Stimulated activated CD4-positive, alpha-beta T cell treated with anti-CD3 and anti-CD28 coated beads, TNF-alpha, amount 100 ng/mL, for 4 hours (primary cell): ENCODE results near the gene NECTIN1.

ENCODE experiments used
- DNase-seq, 3 experiments: peaks; one replicate each; pipeline ENCODE4 v3.0.0-alpha.2; 2020; ENCODE audit warnings: low read depth in 3 of 3

Gene NECTIN1

GRCh38 chr11:119643212-119643875 is 85.7 kb downstream of the NECTIN1 start:
- no peak for DNase-seq

GRCh38 chr11:119641983-119642745 is 86.8 kb downstream of the NECTIN1 start:
- DNase-seq = no peak

- DNase-seq = no peak
Observed at GRCh38 chr11:119640541-119640940, 88.5 kb downstream of the NECTIN1 start.

- no peak for DNase-seq
Observed at GRCh38 chr11:119639642-119640205, 89.3 kb downstream of the NECTIN1 start.

- DNase-seq = no peak
Observed at GRCh38 chr11:119638851-119639250, 90.1 kb downstream of the NECTIN1 start.

- no peak for DNase-seq
Observed at GRCh38 chr11:119637481-119637880, 91.5 kb downstream of the NECTIN1 start.

GRCh38 chr11:119635776-119636175 is 93.2 kb downstream of the NECTIN1 start:
- no peak for DNase-seq

GRCh38 chr11:119635041-119635740 is 93.8 kb downstream of the NECTIN1 start:
- no peak for DNase-seq

GRCh38 chr11:119634301-119634700 is 94.7 kb downstream of the NECTIN1 start:
- DNase-seq = no peak

GRCh38 chr11:119629834-119630624 is 99.0 kb downstream of the NECTIN1 start:
- DNase-seq = no peak

GRCh38 chr11:119629085-119629484 is 99.9 kb downstream of the NECTIN1 start:
- no peak for DNase-seq

- no peak for DNase-seq
Observed at GRCh38 chr11:119627286-119627685, 101.7 kb downstream of the NECTIN1 start.

GRCh38 chr11:119626871-119627270 is 102.1 kb downstream of the NECTIN1 start:
- no peak for DNase-seq

- no peak for DNase-seq
Observed at GRCh38 chr11:119626197-119626841, 102.7 kb downstream of the NECTIN1 start.

GRCh38 chr11:119625206-119625978 is 103.6 kb downstream of the NECTIN1 start:
- no peak for DNase-seq

GRCh38 chr11:119624629-119625028 is 104.4 kb downstream of the NECTIN1 start:
- DNase-seq = no peak

GRCh38 chr11:119624102-119624615 is 104.8 kb downstream of the NECTIN1 start:
- no peak for DNase-seq

GRCh38 chr11:119623682-119624081 is 105.3 kb downstream of the NECTIN1 start:
- DNase-seq = no peak

GRCh38 chr11:119622454-119623143 is 106.4 kb downstream of the NECTIN1 start:
- DNase-seq = no peak
